Skin of body (tissue), 3 donors: ENCODE results near the gene TYW5. TPM values are rescaled to one million over a fixed set of nuclear protein-coding genes. Genes with fewer than 3 reads are reported as not detected.
"Not testable (repeated sequence)": the region's sequence is repeated elsewhere in the genome, so short reads cannot be mapped to it uniquely, and the experiment has no call there.

Experiments used
- DNase-seq: peaks from one replicate; lab custom pipeline; 2025; lab: John Stamatoyannopoulos, UW
- small RNA-seq: library from RNA; depleted of rRNA; stranded (forward); fragments of <200 nt; gene quantifications from one replicate; pipeline ENCODE3, GENCODE V24; 2014; ENCODE audit warnings: low replicate concordance
- total RNA-seq: library from RNA; depleted of rRNA; stranded (reverse); fragments of >200 nt; gene quantifications from one replicate; pipeline ENCODE4 v1.2.3, GENCODE V29; 2014

TYW5 gene
- total RNA-seq, 1 donor from 2014 or later, result 12.8 TPM

DNA sequence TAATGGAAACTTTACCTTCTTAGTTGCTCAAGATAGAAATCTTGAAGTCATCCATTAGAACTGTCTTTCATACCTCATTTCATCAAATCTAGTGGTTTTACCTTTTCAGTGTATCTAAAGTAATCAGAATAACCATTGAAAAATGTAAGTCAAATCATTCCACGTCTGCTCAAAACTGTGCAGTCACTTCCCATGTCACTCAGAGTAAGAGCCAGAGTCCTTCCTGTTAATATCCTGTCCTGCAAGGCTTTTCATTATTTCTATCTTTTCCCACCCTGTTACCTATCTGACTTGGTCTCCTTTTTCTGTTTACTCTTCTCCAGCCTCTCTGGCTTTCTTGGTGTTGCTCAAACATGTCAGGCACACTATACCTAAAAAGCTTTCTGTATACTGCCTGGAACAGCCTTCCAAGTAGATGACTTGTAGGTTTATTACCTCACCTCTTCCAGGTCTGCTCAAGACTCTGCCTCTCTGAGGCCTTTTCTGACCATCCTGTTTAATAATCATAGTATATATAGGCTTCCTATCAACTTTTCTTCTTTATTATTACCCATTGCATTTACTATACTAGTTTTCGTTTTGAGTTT lies 40.8 kb downstream of the TYW5 start:
- DNase-seq, result no peak

DNA sequence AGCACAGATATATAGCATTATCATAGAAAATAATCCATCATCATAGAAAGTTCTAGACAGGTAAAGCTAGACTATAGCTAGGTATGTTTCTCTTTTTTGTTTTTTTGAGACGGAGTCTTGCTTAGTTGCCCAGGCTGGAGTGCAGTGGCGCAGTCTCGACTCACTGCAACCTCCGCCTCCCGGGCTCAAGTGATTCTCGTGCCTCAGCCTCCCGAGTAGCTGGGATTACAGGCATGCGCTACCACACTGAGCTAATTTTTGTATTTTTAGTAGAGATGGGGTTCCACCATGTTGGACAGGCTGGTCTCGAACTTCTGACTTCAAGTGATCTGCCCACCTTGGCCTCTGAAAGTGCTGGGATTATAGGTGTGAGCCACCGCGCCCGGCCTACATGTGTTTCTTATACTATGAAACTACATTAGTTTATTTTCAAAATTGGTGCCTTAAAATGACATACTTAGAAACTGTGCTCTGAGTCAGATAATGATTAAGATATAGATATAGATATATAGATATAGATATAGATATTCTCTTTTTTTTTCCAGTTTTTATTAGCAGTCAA lies 42.7 kb downstream of the TYW5 start:
- not testable (repeated sequence) for DNase-seq

DNA sequence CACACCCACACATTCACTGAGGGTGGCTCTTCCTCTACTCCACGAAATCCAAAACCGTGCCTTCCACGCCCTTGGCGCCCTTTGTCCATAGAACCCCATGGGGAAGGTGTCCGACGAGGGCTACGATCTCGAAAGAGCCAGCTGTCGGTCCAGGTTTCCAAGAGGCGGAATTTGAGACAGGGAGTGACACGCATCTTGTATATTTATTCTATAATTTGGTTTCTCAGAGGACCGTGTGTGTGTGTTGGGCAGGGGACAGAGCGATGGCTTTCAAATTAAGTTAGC lies 43.5 kb downstream of the TYW5 start:
- DNase-seq, result no peak

DNA sequence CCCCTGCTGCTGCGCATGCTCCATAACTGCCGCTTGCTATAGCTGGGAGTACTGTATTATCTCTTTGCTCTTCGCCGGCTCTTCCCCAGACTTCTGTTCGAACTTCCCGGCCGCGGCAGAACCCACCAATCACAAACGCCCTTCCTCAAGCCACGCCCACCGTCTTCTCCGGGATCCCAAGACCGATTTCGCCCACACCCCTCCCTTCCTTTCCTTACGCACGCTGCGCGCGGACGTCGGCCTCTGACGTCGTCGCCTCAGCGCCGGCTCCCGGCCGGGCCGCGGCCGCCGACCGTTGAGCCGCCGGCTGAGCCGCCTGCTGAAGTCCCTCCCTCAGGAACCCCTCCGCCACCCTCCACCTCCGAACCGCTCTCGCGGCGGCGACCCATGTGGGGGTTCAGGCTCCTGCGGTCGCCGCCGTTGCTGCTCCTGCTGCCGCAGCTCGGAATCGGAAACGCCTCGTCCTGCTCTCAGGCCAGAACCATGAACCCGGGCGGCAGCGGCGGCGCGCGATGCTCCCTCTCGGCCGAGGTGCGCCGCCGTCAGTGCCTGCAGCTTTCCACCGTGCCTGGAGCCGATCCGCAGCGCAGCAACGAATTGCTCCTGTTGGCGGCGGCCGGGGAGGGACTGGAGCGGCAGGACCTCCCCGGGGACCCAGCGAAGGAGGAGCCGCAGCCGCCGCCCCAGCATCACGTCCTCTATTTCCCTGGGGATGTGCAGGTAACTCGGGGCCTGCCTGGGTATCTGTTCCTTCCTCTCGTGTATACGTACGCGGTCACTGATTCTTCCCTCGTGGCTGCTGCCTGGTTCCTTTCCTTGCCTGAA lies 44.0 kb downstream of the TYW5 start, which contains the start of gene C2orf69:
Gene C2orf69, plus strand, starts transcription at position 242 of the 825 bp plus-strand sequence. Its CDS starts 146 bp downstream, at position 388.
- DNase-seq, result peak; percentile 96

DNA sequence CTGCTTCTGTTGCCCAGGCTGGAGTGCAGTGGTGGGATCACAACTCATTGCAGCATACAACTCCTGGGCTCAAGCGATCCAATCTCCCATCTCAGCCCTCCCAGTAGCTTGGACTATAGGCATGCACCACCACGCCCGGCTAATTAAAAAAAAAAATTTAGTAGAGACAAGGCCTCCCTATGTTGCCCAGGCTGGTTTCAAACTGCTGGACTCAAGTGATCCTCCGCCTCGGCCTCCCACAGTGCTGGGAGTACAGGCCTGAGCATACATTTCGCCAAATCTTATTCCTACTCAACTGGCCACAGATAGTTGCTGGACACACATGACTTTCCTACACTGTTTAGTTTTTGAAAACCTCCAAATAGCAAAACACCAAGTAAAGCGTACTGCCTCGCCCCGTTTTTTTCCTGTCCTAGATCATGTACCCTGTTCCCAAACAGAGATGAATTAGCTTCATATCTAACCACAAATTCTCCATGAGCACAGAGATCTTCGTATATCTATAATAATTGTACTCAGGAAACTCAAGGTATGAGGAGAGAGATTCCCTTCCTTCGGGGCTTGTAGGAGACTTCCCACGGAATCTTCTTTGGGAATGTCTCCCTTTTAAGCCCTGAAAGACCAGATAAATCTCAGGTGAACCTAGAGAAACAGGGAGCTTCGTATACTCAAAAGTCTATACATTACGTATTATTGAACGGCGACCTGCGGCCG lies 44.8 kb downstream of the TYW5 start:
- no peak for DNase-seq

DNA sequence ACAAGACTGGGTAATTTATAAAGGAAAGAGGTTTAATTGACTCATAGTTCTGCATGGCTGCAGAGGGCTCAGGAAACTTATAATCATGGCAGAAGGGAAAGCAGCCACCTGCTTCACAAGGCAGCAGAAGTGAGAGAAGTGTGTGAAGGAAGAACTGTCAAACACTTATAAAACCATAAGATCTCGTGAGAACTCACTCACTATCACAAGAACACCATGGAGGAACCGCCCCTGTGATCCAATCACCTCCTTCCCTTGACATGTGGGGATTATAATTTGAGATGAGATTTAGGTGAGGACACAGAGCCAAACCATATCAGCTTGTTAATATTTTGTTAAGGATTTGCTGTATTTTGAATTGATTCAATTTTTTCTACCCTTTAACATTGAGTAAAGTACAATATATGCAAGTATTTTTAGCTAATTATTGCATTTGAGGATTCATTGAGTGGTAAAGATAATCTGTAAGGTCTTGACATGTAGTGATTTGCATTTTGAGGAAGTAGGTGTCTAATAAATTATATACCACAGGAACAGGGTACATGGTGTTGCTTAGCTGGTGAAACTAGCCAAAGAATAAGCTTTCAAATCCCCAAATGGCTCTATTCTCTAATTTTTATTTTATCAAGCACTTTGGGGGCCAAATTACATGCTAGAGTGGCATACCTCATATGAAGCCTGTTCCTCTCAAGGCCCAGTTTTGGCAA lies 48.1 kb downstream of the TYW5 start:
- DNase-seq, result no peak

DNA sequence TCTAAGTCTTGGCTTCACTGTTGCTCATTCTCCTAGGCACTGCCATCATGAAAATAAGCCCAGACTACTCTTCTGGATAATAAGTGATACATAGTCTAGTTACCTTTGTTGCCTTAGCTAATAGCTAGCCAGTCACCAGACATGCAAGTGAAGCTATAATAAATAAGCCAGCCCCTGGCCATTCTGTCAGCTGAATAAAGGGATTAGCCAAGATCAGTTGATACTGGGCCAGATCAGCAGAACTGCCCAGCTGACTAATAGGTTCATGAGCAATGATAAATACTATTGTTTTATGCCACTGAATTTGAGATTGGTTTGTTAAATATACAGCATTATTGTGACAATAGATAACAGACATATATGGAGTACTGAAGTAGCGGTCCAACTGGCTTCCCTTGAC lies 52.2 kb downstream of the TYW5 start:
- DNase-seq, result no peak

DNA sequence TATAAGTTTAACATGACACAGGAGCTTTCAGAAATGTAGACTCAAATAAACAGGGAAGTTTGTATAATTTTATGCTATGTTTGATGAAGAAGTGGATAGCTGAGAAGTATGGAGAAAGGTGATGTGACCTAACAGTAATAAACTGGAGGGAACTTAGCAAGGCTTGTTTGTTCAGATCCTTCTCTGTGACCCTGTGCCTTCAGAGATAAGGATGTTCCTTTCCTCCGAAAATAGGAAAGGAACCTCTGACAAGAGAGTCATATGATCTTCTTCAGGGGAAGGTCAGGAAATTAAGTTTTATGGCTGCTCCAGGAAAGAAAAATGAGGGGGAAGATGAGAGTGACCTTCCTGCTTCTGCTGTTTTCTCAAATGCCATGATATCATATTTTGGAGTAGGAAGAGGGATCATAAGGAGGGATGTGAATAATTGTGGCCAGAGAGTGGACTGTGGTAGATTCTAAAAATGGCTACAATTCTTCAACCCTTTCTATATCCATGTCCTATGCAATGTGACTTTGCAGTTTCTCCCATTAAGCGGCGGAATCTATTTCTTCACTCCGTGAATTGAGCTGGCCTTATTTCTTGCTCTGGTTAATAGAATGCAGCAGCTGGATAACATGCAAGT lies 52.7 kb downstream of the TYW5 start:
- DNase-seq, result no peak

DNA sequence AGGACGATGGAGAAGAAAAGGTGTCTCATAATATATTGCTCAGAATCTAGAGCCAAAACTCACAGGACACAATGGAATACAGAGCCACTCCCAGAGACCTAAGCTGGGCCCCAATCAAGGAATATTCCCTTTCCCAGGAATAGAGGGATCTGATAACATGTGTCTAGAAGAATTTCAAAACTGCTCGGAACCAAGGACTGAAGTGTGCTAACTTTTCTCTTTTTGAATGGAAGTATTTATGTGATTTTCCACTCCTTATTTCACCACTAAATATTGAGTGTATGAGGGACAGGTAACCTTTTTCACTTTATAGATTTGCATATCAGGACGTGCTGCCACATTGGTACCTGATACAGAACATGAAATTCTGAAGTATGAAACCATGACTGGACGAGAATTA lies 53.3 kb downstream of the TYW5 start:
- no peak for DNase-seq

DNA sequence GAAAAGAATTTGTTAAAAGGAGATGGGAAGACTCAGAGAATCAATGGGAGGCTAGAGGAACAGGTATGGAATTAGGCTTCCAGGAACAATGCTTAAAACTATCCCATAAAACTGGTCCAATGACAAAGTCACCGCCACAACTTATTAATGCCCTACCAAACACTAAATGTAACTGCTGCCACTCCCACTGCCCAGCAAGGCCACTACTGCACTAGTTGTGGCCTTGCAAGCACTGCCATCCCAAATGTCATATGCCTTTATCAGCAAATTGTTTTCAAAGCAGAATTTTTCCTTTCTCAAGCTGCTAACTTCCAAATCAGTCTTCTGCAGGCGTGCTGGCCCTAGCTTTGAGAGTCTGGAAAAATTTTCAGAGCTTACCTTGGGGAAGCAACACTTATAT lies 58.7 kb downstream of the TYW5 start:
- DNase-seq, result no peak

DNA sequence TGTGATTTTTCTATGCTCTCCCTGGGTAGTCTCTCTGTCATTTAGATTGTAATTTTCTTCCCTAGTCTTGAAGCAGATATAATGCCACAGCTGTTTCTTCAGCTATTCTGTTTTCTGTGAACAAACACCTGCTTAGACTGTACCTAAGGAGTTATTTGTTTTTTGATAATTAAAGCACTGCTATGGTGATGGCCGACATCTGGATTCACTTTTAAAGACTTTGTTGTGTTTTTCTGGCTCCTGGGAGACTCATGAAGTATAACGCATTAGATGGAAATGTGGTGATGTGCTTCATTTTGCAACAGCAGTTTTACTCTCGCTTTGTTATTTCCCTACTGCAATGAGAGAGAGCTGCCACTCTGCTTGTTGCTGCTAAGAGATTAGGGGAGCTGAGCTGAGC lies 59.9 kb downstream of the TYW5 start:
- no peak for DNase-seq

DNA sequence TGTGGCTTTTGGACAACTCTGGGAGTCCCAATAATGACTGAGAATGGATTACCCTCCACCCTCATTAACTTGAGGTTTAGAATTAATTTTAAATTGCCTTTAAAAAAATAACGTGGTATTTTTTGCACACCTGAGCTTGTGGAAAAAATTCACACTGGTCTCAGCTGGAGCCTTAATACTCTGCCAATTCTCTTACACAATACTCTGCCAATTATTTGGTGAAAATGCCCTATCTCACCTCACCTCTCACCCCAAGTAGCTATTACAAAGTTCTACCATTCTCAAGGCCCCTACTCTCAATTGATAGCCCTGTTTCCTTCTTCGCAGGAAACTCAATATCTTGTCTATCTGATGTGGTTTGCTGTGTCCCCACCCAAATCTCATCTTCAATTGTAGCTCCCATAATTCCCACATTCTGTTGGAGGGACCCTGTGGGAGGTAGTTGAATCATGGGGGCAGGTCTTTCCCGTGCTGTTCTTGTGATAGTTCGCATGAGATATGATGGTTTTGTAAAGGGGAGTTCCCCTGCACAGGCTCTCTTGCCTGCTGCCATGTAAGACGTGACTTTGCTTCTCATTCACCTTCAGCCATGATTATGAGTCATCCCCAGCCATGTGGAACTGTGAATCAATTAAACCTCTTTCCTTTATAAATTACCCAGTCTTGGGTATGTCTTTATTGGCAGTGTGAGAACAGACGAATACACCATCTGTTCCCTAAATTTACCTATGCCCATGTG lies 71.6 kb downstream of the TYW5 start:
- DNase-seq, result no peak

DNA sequence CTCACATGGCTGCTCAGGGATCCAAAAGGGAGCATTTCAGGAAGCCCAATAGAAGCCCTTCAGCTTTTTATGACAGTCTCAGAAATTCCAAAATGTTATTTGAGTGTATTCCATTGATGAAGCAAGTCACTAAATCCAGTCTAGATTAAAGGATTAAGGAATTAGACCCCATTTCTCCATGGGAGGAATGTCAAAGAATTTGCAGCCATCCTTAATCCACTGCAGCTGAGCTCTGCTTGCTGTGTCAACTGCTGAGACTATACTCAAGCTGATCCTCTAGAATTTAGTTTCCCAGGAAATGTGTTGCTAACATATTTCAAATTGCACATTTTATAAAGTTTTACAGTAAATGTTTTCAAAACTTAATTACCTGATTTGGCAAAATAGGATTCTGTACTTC lies 72.6 kb downstream of the TYW5 start:
- no peak for DNase-seq

Small RNA genes within 50 kb of the gene (small RNA-seq; reads per million reads assigned to genes)
- not detected for gene RN7SL717P

Other genes with a start within 250 kb of the TYW5 start
- 2.2 TPM for gene FTCDNL1, start 104.3 kb downstream of the TYW5 start, total RNA-seq
- gene C2orf69, start 44.2 kb downstream of the TYW5 start, total RNA-seq, result 10.8 TPM
- 12.8 TPM for gene MAIP1, start 91 bp upstream of the TYW5 start, total RNA-seq